DOHH2 (cell line): ENCODE measurements around the gene OGDHL.

Experiments
- H3F3A ChIP-seq: fragments of 200-600 bp; sonication (generic), shearing (Covaris generic); 2 replicates; pipeline ENCODE4 v1.6.0; 2016; ENCODE audit warnings: antibody characterized with exemption, mild to moderate bottlenecking; ENCODE audit not compliant: control insufficient read depth, insufficient read depth
- H3K27ac ChIP-seq: fragments of 200-600 bp; sonication (generic); 2 replicates; pipeline ENCODE4 v1.5.1; 2014; ENCODE audit warnings: low read depth, mild to moderate bottlenecking, low read length, moderate library complexity
- H3K27me3 ChIP-seq: fragments of 200-600 bp; sonication (generic); 2 replicates; pipeline ENCODE4 v1.6.1; 2014; ENCODE audit warnings: mild to moderate bottlenecking, low read length, mixed read lengths; ENCODE audit not compliant: control insufficient read depth
- H3K36me3 ChIP-seq: fragments of 200-600 bp; sonication (generic); 2 replicates; pipeline ENCODE4 v1.6.1; 2014; ENCODE audit warnings: mild to moderate bottlenecking, low read length, moderate library complexity, mixed read lengths; ENCODE audit not compliant: control insufficient read depth
- H3K4me1 ChIP-seq: fragments of 200-600 bp; sonication (generic); 2 replicates; pipeline ENCODE4 v1.6.1; 2014; ENCODE audit warnings: mild to moderate bottlenecking, low read length, mixed read lengths; ENCODE audit not compliant: control insufficient read depth
- H3K4me2 ChIP-seq: fragments of 200-600 bp; sonication (generic); 2 replicates; pipeline ENCODE4 v1.6.0; 2014; ENCODE audit warnings: mild to moderate bottlenecking, low read length, moderate library complexity
- H3K4me3 ChIP-seq: fragments of 200-600 bp; sonication (generic); 2 replicates; pipeline ENCODE4 v1.5.1; 2014; ENCODE audit warnings: mild to moderate bottlenecking, low read length, mixed read lengths
- H3K79me2 ChIP-seq: fragments of 200-600 bp; sonication (generic); 2 replicates; pipeline ENCODE4 v1.6.1; 2014; ENCODE audit warnings: mild to moderate bottlenecking, low read length, mixed read lengths; ENCODE audit not compliant: control insufficient read depth
- H3K9me2 ChIP-seq: fragments of 200-600 bp; sonication (generic); replicated peaks from 2 replicates; pipeline ENCODE4 v1.6.1; 2014; ENCODE audit warnings: mild to moderate bottlenecking, low read length, mixed read lengths; ENCODE audit not compliant: control insufficient read depth
- H3K9me3 ChIP-seq: fragments of 200-600 bp; sonication (generic); 2 replicates; pipeline ENCODE4 v1.6.1; 2014; ENCODE audit warnings: antibody characterized with exemption, low read length, mixed read lengths; ENCODE audit not compliant: control insufficient read depth, insufficient read depth
- H4K20me1 ChIP-seq: fragments of 200-600 bp; sonication (generic); 2 replicates; pipeline ENCODE4 v1.6.0; 2014; ENCODE audit warnings: low read depth, mild to moderate bottlenecking, antibody characterized with exemption, low read length, moderate library complexity; ENCODE audit not compliant: control insufficient read depth, insufficient read depth
- CTCF ChIP-seq: fragments of 200-600 bp; sonication (generic); IDR thresholded peaks from one replicate; pipeline ENCODE4 v1.5.1; 2014; ENCODE audit warnings: antibody characterized with exemption, mild to moderate bottlenecking, low read depth, low read length; ENCODE audit not compliant: poor library complexity, severe bottlenecking
- EZH2phosphoT487 ChIP-seq: fragments of 200-600 bp; sonication (generic); IDR thresholded peaks from 2 replicates; pipeline ENCODE4 v1.6.1; 2017; ENCODE audit warnings: borderline replicate concordance, mild to moderate bottlenecking, antibody characterized with exemption, low read length, moderate library complexity, mixed read lengths

Gene OGDHL

GRCh38 chr10:49750546-49750945 is 11.6 kb downstream of the OGDHL start:
- no peak overlapping the region for H3K27ac ChIP-seq
- H3K4me2 ChIP-seq: no peak overlapping the region
- no peaks in the 10 kb centered on the region; the same call in 1 of the 2 replicates for H3K36me3 ChIP-seq
- TF ChIP-seq EZH2phosphoT487 (no peak), CTCF (no peak)
- no peaks in the 10 kb centered on the region for H3K9me2 ChIP-seq
- H3K79me2 ChIP-seq: no peaks in the 10 kb centered on the region
- no peaks in the 10 kb centered on the region for H3K27me3 ChIP-seq
- no peaks in the 10 kb centered on the region for H3K9me3 ChIP-seq
- H4K20me1 ChIP-seq: no peaks in the 10 kb centered on the region
- no peaks in the 10 kb centered on the region for H3K4me1 ChIP-seq
- no peaks in the 10 kb centered on the region for H3F3A ChIP-seq
- H3K4me3 ChIP-seq: no peak overlapping the region

- Histone ChIP-seq H3K9me2 (no peaks in the 10 kb centered on the region), H3K27ac (no peak overlapping the region), H3K36me3 (peaks cover 3% of the 10 kb centered on the region; the same call in 1 of the 2 replicates), H3K9me3 (no peaks in the 10 kb centered on the region), H3K4me1 (no peaks in the 10 kb centered on the region), H3K4me2 (no peak overlapping the region), H3K79me2 (no peaks in the 10 kb centered on the region), H3F3A (no peaks in the 10 kb centered on the region), H3K4me3 (no peak overlapping the region), H3K27me3 (no peaks in the 10 kb centered on the region), H4K20me1 (no peaks in the 10 kb centered on the region)
- no peak for TF ChIP-seq CTCF
- no peak for TF ChIP-seq EZH2phosphoT487
Measured at GRCh38 chr10:49749556-49750491, 12.3 kb downstream of the OGDHL start.

- Histone ChIP-seq H3K4me3 (no peak overlapping the region), H3K27ac (no peak overlapping the region), H3K79me2 (no peaks in the 10 kb centered on the region), H3F3A (no peaks in the 10 kb centered on the region), H3K36me3 (peaks cover 3% of the 10 kb centered on the region; the same call in 1 of the 2 replicates), H3K27me3 (no peaks in the 10 kb centered on the region), H3K9me2 (no peaks in the 10 kb centered on the region), H3K9me3 (no peaks in the 10 kb centered on the region), H4K20me1 (no peaks in the 10 kb centered on the region), H3K4me2 (no peak overlapping the region), H3K4me1 (no peaks in the 10 kb centered on the region)
- no peak for TF ChIP-seq EZH2phosphoT487
- TF ChIP-seq CTCF: no peak
Measured at GRCh38 chr10:49749144-49749543, 13.0 kb downstream of the OGDHL start.
